Measurements from ENCODE around the gene IL10RB. TPM values are rescaled to one million over a fixed set of nuclear protein-coding genes. Genes with fewer than 3 reads are reported as not detected.

The IL10RB gene
- total and polyA plus RNA-seq, 2 of the 13 experiments (the other 11 are each of a cell fraction or from before 2014, with no cell fraction given) = 17.4 to 18.2 TPM

DNA sequence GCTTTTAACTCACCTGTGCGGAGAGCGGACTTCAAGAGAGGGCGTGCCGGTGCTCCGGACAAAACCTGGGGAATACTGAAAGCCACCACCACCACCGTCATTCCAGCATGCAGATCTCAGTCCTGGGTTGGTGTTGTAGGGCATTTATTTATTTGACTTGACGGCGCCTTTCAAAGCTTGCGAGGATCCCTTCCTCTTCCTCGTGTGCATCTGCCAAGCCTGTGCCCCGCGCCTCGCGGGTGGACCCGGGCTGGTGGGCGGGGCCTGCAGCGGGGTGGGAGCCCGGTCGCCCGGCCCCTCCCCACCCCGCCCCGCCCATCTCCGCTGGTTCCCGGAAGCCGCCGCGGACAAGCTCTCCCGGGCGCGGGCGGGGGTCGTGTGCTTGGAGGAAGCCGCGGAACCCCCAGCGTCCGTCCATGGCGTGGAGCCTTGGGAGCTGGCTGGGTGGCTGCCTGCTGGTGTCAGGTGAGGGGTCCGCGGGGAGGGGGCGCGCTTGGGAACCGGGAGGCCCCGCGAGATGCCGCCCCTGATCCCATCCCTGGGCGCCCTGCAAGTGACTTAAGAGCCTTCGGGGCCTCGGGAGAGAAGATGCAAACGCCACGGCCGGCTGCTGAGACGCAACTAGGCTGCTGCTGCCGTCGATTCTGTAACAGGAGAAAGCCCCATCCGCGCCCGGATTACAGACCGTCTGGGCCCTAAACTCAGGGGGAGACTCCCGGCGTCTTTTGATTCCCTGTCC, at the start of gene IL10RB (continued):
- TF ChIP-seq, protein P1, sequence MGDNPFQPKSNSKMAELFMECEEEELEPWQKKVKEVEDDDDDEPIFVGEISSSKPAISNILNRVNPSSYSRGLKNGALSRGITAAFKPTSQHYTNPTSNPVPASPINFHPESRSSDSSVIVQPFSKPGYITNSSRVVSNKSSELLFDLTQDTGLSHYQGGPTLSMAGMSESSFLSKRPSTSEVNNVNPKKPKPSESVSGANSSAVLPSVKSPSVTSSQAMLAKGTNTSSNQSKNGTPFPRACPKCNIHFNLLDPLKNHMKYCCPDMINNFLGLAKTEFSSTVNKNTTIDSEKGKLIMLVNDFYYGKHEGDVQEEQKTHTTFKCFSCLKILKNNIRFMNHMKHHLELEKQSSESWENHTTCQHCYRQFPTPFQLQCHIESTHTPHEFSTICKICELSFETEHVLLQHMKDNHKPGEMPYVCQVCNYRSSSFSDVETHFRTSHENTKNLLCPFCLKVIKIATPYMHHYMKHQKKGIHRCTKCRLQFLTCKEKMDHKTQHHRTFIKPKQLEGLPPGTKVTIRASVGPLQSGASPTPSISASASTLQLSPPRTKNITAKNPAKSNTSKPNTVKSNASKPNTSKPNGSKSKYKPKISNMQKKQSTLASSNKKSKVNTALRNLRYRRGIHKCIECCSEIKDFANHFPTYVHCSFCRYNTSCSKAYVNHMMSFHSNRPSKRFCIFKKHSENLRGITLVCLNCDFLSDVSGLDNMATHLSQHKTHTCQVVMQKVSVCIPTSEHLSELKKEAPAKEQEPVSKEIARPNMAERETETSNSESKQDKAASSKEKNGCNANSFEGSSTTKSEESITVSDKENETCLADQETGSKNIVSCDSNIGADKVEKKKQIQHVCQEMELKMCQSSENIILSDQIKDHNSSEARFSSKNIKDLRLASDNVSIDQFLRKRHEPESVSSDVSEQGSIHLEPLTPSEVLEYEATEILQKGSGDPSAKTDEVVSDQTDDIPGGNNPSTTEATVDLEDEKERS (CRISPR knock-in tag; IDR thresholded peaks at IDR 0.05) = no peak
- TF ChIP-seq KLF13 (CRISPR knock-in tag; IDR thresholded peaks at IDR 0.05) (no peak), TMF1 (CRISPR knock-in tag; IDR thresholded peaks at IDR 0.05; ENCODE audit: low read depth) (no peak), ZNF780A (CRISPR knock-in tag; IDR thresholded peaks at IDR 0.05) (no peak), NFYC (CRISPR knock-in tag; IDR thresholded peaks at IDR 0.05) (no peak), BHLHE40 (IDR thresholded peaks at IDR 0.05; ENCODE audit: low read length) (no peak), ARID2 (CRISPR knock-in tag; IDR thresholded peaks at IDR 0.05; ENCODE audit: borderline replicate concordance) (no peak), RCOR2 (CRISPR knock-in tag; IDR thresholded peaks at IDR 0.05) (no peak), CEBPB (IDR thresholded peaks at IDR 0.05; ENCODE audit: borderline replicate concordance, low read depth, low read length) (no peak), YEATS4 (CRISPR knock-in tag; IDR thresholded peaks at IDR 0.05; ENCODE audit: borderline replicate concordance) (no peak), RNF2 (conservative IDR thresholded peaks at IDR 0.05; ENCODE audit: low read depth) (no peak), ZNF282 (IDR thresholded peaks at IDR 0.05; ENCODE audit: partially characterized antibody) (no peak), ZFAT (CRISPR knock-in tag; conservative IDR thresholded peaks at IDR 0.05) (no peak), ZFP36L2 (CRISPR knock-in tag; IDR thresholded peaks at IDR 0.05) (no peak), REPIN1 (CRISPR knock-in tag; IDR thresholded peaks at IDR 0.05; ENCODE audit: borderline replicate concordance, low read depth) (no peak), ZNF441 (CRISPR knock-in tag; IDR thresholded peaks at IDR 0.05; ENCODE audit: borderline replicate concordance) (no peak), HOXA3 (CRISPR knock-in tag; IDR thresholded peaks at IDR 0.05) (no peak; the same call in 1 of the 2 replicates), MTF1 (CRISPR knock-in tag; IDR thresholded peaks at IDR 0.05) (no peak), ZMYM2 (CRISPR knock-in tag; IDR thresholded peaks at IDR 0.05) (no peak)
- TF ChIP-seq, protein P2, sequence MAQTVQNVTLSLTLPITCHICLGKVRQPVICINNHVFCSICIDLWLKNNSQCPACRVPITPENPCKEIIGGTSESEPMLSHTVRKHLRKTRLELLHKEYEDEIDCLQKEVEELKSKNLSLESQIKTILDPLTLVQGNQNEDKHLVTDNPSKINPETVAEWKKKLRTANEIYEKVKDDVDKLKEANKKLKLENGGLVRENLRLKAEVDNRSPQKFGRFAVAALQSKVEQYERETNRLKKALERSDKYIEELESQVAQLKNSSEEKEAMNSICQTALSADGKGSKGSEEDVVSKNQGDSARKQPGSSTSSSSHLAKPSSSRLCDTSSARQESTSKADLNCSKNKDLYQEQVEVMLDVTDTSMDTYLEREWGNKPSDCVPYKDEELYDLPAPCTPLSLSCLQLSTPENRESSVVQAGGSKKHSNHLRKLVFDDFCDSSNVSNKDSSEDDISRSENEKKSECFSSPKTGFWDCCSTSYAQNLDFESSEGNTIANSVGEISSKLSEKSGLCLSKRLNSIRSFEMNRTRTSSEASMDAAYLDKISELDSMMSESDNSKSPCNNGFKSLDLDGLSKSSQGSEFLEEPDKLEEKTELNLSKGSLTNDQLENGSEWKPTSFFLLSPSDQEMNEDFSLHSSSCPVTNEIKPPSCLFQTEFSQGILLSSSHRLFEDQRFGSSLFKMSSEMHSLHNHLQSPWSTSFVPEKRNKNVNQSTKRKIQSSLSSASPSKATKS (CRISPR knock-in tag; IDR thresholded peaks at IDR 0.05) = no peak
- TF ChIP-seq, protein P3, sequence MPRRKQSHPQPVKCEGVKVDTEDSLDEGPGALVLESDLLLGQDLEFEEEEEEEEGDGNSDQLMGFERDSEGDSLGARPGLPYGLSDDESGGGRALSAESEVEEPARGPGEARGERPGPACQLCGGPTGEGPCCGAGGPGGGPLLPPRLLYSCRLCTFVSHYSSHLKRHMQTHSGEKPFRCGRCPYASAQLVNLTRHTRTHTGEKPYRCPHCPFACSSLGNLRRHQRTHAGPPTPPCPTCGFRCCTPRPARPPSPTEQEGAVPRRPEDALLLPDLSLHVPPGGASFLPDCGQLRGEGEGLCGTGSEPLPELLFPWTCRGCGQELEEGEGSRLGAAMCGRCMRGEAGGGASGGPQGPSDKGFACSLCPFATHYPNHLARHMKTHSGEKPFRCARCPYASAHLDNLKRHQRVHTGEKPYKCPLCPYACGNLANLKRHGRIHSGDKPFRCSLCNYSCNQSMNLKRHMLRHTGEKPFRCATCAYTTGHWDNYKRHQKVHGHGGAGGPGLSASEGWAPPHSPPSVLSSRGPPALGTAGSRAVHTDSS (CRISPR knock-in tag; conservative IDR thresholded peaks at IDR 0.05) = no peak
- TF ChIP-seq, protein P4, sequence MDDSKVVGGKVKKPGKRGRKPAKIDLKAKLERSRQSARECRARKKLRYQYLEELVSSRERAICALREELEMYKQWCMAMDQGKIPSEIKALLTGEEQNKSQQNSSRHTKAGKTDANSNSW (CRISPR knock-in tag; IDR thresholded peaks at IDR 0.05; ENCODE audit: borderline replicate concordance) = no peak
